WTC11 (cell line): ENCODE results near the gene ABHD15. TPM values are rescaled to one million over a fixed set of nuclear protein-coding genes. Genes with fewer than 3 reads are reported as not detected.

Experiments
- ATAC-seq: fragments of 200-7000 bp; cut with Tn5 transposase; 2 replicates; pipeline ENCODE4 v1.10.0; 2021; ENCODE audit warnings: mild to moderate bottlenecking, moderate library complexity
- CTCF ChIA-PET: fragments of 300-600 bp; sonication (Branson Sonifier 250); formaldehyde crosslinking; loops from one replicate; lab custom pipeline; 2021; ENCODE audit warnings: antibody characterized with exemption; lab: Charles Lee
- POLR2A ChIA-PET: fragments of 350-600 bp; sonication (Branson Sonifier 250); formaldehyde crosslinking; loops from one replicate; lab custom pipeline; 2021; ENCODE audit warnings: antibody characterized with exemption; lab: Charles Lee
- DNase-seq: peaks from one replicate; pipeline ENCODE4 v3.0.0; 2021; ENCODE audit warnings: low spot score
- H3K27ac Mint-ChIP-seq: 2 replicates; pipeline ENCODE4 v1.8.0; 2021; ENCODE audit warnings: mixed read lengths
- H3K27me3 Mint-ChIP-seq: 2 replicates; pipeline ENCODE4 v1.8.0; 2021; ENCODE audit warnings: low read depth, mild to moderate bottlenecking, moderate library complexity, mixed read lengths
- H3K36me3 Mint-ChIP-seq: 2 replicates; pipeline ENCODE4 v1.8.0; 2021; ENCODE audit warnings: mixed read lengths
- H3K4me1 Mint-ChIP-seq: 2 replicates; pipeline ENCODE4 v1.8.0; 2022; ENCODE audit warnings: mixed read lengths
- H3K4me3 Mint-ChIP-seq: 2 replicates; pipeline ENCODE4 v1.8.0; 2021; ENCODE audit warnings: mild to moderate bottlenecking, moderate library complexity, mixed read lengths
- H3K9me3 Mint-ChIP-seq: 2 replicates; pipeline ENCODE4 v1.8.0; 2021; ENCODE audit warnings: mixed read lengths
- EMX1 ChIP-seq: fragments of 250-450 bp; sonication (Bioruptor Pico); IDR thresholded peaks from 2 replicates; pipeline ENCODE4 v1.8.0; 2021; ENCODE audit warnings: mild to moderate bottlenecking
- GRHL2 ChIP-seq: fragments of 250-450 bp; sonication (Bioruptor Pico); IDR thresholded peaks from 2 replicates; pipeline ENCODE4 v1.8.0; 2022; ENCODE audit warnings: mild to moderate bottlenecking, moderate library complexity; ENCODE audit not compliant: insufficient replicate concordance, severe bottlenecking
- MYBL2 ChIP-seq: sonication (generic); formaldehyde crosslinking; IDR thresholded peaks from 2 replicates; pipeline ENCODE4 v1.8.1; 2023; ENCODE audit warnings: mild to moderate bottlenecking, moderate library complexity, missing genetic modification reagents
- NR1H2 ChIP-seq: sonication (generic); formaldehyde crosslinking; IDR thresholded peaks from 2 replicates; pipeline ENCODE4 v1.9.0; 2021; ENCODE audit warnings: mild to moderate bottlenecking, moderate library complexity, missing genetic modification reagents
- OVOL2 ChIP-seq: fragments of 250-450 bp; sonication (Bioruptor Pico); IDR thresholded peaks from 2 replicates; pipeline ENCODE4 v1.9.0; 2021; ENCODE audit warnings: mild to moderate bottlenecking, borderline replicate concordance
- PRRX2 ChIP-seq: fragments of 250-450 bp; sonication (Bioruptor Pico); IDR thresholded peaks from 2 replicates; pipeline ENCODE4 v1.8.0; 2021; ENCODE audit warnings: mild to moderate bottlenecking
- SOX15 ChIP-seq: fragments of 250-450 bp; sonication (Bioruptor Pico); IDR thresholded peaks from 2 replicates; pipeline ENCODE4 v1.9.0; 2021; ENCODE audit warnings: mild to moderate bottlenecking
- SP1 ChIP-seq: sonication (generic); formaldehyde crosslinking; conservative IDR thresholded peaks from 2 replicates; pipeline ENCODE4 v1.8.1; 2022; ENCODE audit warnings: missing genetic modification reagents
- ZNF138 ChIP-seq: sonication (generic); formaldehyde crosslinking; conservative IDR thresholded peaks from 2 replicates; pipeline ENCODE4 v1.8.1; 2022; ENCODE audit warnings: mild to moderate bottlenecking, moderate library complexity, missing genetic modification reagents
- ZNF219 ChIP-seq: sonication (generic); formaldehyde crosslinking; IDR thresholded peaks from 2 replicates; pipeline ENCODE4 v1.8.0; 2023; ENCODE audit warnings: missing genetic modification reagents, mild to moderate bottlenecking, borderline replicate concordance
- ZNF263 ChIP-seq: sonication (generic); formaldehyde crosslinking; IDR thresholded peaks from 2 replicates; pipeline ENCODE4 v1.8.1; 2022; ENCODE audit warnings: low read depth, mild to moderate bottlenecking, moderate library complexity, missing genetic modification reagents
- total RNA-seq: library from RNA; stranded (reverse); gene quantifications from 3 replicates; pipeline ENCODE4 v1.2.3, GENCODE V29; 2021
- TF ChIP-seq, protein P1 (sequence below): fragments of 250-450 bp; sonication (Bioruptor Pico); IDR thresholded peaks from 2 replicates; pipeline ENCODE4 v1.9.0; 2021; ENCODE audit warnings: mild to moderate bottlenecking
- TF ChIP-seq, protein P2 (sequence below): fragments of 250-450 bp; sonication (Bioruptor Pico); IDR thresholded peaks from 2 replicates; pipeline ENCODE4 v1.9.0; 2021; ENCODE audit warnings: mild to moderate bottlenecking
- TF ChIP-seq, protein P3 (sequence below): sonication (generic); formaldehyde crosslinking; IDR thresholded peaks from 2 replicates; pipeline ENCODE4 v1.8.1; 2022; ENCODE audit warnings: low read depth, mild to moderate bottlenecking, moderate library complexity, missing genetic modification reagents, borderline replicate concordance
- TF ChIP-seq, protein P4 (sequence below): sonication (generic); formaldehyde crosslinking; conservative IDR thresholded peaks from 2 replicates; pipeline ENCODE4 v1.8.1; 2022; ENCODE audit warnings: mild to moderate bottlenecking, missing genetic modification reagents
- TF ChIP-seq, protein P5 (sequence below): sonication (generic); formaldehyde crosslinking; IDR thresholded peaks from 2 replicates; pipeline ENCODE4 v1.8.0; 2022; ENCODE audit warnings: mild to moderate bottlenecking, missing genetic modification reagents
- TF ChIP-seq, protein P6 (sequence below): sonication (generic); formaldehyde crosslinking; IDR thresholded peaks from 2 replicates; pipeline ENCODE4 v1.8.0; 2023; ENCODE audit warnings: missing genetic modification reagents
- TF ChIP-seq, protein P7 (sequence below): fragments of 250-450 bp; sonication (Bioruptor Pico); IDR thresholded peaks from 2 replicates; pipeline ENCODE4 v1.9.0; 2021; ENCODE audit warnings: mild to moderate bottlenecking, borderline replicate concordance

ABHD15 gene
- total RNA-seq, 1 experiment from 2014 or later: 2.8 TPM

DNA sequence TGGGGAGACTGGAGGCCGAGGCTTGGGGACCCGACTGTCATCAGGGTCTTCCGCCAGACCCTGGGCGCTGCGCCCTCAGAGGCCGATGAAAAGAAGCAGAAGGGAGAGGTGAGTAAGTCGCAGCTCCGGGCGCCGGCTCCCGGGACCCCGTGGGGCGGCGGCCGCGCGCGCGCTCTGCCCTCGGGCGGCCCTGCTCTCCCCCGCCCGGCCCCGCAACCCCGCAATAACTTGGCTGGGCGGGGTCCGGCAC lies 392 bp upstream of the ABHD15 start:
- H3K4me3 Mint-ChIP-seq: peak overlapping the region; percentile 91
- H3K4me1 Mint-ChIP-seq: peaks cover 11% of the 10 kb centered on the region
- H3K27ac Mint-ChIP-seq: no peak overlapping the region
- DNase-seq (peak; percentile 43), ATAC-seq (peak; percentile 1; the same call in 1 of the 2 replicates)
- ChIA-PET CTCF (interaction anchor here (1.0 to 11.4 kb wide), 9 partner anchors 11 to 387 kb away, joined by 3 to 112 read pairs (median 5); partner anchors contain the start of genes ANKRD13B and MYO18A), POLR2A (interaction anchor here (1.6 kb wide), 1 partner anchor 31 kb away, joined by 5 read pairs; no protein-coding TSS in a partner anchor)
- H3K36me3 Mint-ChIP-seq: no peaks in the 10 kb centered on the region
- peaks cover 50% of the 10 kb centered on the region for H3K27me3 Mint-ChIP-seq
- no peak for TF ChIP-seq NR1H2
- TF ChIP-seq, protein P1, sequence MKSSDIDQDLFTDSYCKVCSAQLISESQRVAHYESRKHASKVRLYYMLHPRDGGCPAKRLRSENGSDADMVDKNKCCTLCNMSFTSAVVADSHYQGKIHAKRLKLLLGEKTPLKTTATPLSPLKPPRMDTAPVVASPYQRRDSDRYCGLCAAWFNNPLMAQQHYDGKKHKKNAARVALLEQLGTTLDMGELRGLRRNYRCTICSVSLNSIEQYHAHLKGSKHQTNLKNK (CRISPR knock-in tag): no peak
- TF ChIP-seq, protein P2, sequence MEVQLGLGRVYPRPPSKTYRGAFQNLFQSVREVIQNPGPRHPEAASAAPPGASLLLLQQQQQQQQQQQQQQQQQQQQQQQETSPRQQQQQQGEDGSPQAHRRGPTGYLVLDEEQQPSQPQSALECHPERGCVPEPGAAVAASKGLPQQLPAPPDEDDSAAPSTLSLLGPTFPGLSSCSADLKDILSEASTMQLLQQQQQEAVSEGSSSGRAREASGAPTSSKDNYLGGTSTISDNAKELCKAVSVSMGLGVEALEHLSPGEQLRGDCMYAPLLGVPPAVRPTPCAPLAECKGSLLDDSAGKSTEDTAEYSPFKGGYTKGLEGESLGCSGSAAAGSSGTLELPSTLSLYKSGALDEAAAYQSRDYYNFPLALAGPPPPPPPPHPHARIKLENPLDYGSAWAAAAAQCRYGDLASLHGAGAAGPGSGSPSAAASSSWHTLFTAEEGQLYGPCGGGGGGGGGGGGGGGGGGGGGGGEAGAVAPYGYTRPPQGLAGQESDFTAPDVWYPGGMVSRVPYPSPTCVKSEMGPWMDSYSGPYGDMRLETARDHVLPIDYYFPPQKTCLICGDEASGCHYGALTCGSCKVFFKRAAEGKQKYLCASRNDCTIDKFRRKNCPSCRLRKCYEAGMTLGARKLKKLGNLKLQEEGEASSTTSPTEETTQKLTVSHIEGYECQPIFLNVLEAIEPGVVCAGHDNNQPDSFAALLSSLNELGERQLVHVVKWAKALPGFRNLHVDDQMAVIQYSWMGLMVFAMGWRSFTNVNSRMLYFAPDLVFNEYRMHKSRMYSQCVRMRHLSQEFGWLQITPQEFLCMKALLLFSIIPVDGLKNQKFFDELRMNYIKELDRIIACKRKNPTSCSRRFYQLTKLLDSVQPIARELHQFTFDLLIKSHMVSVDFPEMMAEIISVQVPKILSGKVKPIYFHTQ (CRISPR knock-in tag): no peak
- TF ChIP-seq SOX15 (CRISPR knock-in tag): no peak
- no peak for TF ChIP-seq OVOL2
- no peak for TF ChIP-seq ZNF263 (CRISPR knock-in tag)
- TF ChIP-seq SP1: no peak
- no peak for TF ChIP-seq PRRX2 (CRISPR knock-in tag)
- TF ChIP-seq MYBL2: no peak
- TF ChIP-seq, protein P3, sequence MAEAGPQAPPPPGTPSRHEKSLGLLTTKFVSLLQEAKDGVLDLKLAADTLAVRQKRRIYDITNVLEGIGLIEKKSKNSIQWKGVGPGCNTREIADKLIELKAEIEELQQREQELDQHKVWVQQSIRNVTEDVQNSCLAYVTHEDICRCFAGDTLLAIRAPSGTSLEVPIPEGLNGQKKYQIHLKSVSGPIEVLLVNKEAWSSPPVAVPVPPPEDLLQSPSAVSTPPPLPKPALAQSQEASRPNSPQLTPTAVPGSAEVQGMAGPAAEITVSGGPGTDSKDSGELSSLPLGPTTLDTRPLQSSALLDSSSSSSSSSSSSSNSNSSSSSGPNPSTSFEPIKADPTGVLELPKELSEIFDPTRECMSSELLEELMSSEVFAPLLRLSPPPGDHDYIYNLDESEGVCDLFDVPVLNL: no peak
- TF ChIP-seq, protein P4, sequence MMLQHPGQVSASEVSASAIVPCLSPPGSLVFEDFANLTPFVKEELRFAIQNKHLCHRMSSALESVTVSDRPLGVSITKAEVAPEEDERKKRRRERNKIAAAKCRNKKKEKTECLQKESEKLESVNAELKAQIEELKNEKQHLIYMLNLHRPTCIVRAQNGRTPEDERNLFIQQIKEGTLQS (CRISPR knock-in tag): no peak
- TF ChIP-seq, protein P5, sequence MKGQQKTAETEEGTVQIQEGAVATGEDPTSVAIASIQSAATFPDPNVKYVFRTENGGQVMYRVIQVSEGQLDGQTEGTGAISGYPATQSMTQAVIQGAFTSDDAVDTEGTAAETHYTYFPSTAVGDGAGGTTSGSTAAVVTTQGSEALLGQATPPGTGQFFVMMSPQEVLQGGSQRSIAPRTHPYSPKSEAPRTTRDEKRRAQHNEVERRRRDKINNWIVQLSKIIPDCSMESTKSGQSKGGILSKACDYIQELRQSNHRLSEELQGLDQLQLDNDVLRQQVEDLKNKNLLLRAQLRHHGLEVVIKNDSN (CRISPR knock-in tag): no peak
- no peak for TF ChIP-seq ZNF138 (CRISPR knock-in tag)
- TF ChIP-seq ZNF219 (CRISPR knock-in tag): no peak
- TF ChIP-seq, protein P6, sequence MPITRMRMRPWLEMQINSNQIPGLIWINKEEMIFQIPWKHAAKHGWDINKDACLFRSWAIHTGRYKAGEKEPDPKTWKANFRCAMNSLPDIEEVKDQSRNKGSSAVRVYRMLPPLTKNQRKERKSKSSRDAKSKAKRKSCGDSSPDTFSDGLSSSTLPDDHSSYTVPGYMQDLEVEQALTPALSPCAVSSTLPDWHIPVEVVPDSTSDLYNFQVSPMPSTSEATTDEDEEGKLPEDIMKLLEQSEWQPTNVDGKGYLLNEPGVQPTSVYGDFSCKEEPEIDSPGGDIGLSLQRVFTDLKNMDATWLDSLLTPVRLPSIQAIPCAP (CRISPR knock-in tag): no peak
- no peak for TF ChIP-seq GRHL2 (CRISPR knock-in tag)
- no peak for TF ChIP-seq EMX1
- TF ChIP-seq, protein P7, sequence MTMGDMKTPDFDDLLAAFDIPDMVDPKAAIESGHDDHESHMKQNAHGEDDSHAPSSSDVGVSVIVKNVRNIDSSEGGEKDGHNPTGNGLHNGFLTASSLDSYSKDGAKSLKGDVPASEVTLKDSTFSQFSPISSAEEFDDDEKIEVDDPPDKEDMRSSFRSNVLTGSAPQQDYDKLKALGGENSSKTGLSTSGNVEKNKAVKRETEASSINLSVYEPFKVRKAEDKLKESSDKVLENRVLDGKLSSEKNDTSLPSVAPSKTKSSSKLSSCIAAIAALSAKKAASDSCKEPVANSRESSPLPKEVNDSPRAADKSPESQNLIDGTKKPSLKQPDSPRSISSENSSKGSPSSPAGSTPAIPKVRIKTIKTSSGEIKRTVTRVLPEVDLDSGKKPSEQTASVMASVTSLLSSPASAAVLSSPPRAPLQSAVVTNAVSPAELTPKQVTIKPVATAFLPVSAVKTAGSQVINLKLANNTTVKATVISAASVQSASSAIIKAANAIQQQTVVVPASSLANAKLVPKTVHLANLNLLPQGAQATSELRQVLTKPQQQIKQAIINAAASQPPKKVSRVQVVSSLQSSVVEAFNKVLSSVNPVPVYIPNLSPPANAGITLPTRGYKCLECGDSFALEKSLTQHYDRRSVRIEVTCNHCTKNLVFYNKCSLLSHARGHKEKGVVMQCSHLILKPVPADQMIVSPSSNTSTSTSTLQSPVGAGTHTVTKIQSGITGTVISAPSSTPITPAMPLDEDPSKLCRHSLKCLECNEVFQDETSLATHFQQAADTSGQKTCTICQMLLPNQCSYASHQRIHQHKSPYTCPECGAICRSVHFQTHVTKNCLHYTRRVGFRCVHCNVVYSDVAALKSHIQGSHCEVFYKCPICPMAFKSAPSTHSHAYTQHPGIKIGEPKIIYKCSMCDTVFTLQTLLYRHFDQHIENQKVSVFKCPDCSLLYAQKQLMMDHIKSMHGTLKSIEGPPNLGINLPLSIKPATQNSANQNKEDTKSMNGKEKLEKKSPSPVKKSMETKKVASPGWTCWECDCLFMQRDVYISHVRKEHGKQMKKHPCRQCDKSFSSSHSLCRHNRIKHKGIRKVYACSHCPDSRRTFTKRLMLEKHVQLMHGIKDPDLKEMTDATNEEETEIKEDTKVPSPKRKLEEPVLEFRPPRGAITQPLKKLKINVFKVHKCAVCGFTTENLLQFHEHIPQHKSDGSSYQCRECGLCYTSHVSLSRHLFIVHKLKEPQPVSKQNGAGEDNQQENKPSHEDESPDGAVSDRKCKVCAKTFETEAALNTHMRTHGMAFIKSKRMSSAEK (CRISPR knock-in tag): no peak
- H3K9me3 Mint-ChIP-seq: no peaks in the 10 kb centered on the region
